HG03064 (cell line): ENCODE data around the gene MTMR3.

Experiments used
- ATAC-seq: cut with Tn5 transposase; IDR thresholded peaks from one replicate; pipeline ENCODE4 v1.9.1; 2021; ENCODE audit warnings: low read depth; ENCODE audit not compliant: unreplicated experiment

The MTMR3 gene

DNA sequence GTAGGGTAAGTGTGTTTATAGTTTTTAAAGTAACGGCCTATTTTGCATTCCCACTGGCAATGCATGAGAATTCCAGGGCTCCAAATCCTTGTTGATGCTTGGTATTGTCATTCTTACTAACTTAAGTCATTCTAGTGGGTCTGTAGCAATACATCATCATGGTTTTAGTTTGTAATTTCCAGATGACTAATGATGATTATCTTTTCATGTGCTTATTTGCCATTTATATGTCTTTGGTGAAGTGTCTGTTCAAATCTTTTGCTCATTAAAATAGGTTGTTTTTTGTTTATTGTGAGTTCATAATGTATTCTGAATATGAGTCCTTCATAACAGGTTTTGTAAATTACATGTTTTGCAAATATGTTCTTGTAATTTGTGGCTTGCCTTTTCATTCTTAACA is 31.2 kb downstream of the MTMR3 start:
- no peak for ATAC-seq

- no peak for ATAC-seq
Measured at GRCh38 chr22:29914991-29915533, 32.1 kb downstream of the MTMR3 start.

DNA sequence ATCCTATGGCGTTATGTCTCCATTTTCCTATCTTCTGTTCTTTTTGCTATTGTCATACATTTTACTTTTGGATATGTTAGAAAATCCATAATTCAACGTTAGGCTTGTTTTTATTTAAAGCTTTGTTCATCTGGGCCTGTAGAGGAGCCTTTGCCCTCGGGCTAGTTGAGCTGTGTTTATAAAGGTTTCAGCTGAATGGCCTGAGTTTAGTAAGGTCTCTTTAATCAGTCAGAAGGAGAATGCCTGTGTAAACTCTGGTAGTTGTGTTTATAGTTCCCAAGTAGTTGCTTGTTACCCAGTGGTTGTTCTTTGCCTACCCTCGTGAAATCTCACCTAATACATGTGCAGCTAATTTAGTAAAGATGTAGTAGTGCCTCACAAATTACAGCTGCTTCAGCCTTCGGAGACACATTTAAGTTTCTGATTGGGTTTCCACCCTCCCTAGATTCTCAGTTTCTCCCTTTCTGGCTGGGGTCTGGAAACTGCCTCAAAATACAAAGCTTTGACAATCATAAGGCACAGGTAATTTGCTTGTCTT is 33.1 kb downstream of the MTMR3 start:
- ATAC-seq: no peak

DNA sequence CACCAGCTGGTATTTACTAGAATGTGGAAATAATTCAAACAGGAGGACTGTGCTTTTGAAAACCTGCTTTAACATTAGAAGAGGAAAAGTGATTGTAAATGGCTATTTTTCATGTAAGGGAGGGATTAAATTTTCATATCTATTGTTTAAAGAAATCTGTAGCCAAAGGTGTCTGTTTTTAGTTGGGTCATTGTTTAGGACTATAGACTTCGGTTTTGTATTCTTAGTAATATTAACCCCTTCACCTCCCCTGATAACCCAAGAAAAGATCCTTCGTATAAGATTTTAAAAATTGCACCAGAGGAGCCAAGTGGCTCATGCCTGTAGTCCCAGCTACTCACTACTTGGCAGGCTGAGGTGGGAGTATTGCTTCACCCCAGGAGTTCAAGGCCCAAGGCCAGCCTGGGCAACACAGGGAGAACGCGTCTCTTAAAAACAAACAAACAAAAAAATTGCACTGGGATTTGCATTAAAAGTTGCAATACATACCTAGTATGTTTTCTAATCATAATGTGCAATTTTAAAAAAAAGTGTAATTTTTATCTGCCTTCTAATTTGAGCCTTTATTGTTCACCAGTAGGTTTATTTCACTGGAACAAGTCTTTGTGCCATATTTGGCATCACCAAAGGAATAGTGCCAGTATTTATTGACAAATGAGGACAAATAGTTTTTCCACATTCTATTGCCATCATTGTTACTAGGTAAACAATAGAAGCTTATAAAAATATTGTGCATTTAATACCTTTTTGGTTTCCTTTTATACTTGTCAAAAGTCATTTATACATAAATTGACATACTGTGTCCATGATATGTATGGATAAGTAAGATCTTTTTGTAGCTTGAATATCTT is 34.3 kb downstream of the MTMR3 start:
- ATAC-seq: no peak

DNA sequence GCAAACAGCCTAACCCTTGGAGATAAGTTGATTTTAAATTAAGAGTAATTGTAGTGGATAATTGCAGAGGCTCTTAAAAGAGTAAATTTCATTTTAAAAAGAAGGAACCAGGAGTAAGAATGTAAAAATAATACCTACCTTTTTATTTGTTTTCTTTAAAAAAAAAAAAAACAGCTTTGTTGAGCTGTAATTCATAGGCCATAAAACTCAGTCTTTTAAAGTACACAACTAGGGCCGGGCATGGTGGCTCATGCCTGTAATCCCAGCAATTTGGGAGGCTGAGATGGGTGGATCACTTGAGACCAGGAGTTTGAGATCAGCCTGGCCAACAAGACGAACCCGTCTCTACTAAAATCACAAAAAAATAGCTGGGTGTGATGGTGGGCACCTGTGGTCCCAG is 42.4 kb downstream of the MTMR3 start:
- no peak for ATAC-seq

GRCh38 chr22:29926057-29926456 is 43.1 kb downstream of the MTMR3 start:
- ATAC-seq: no peak

GRCh38 chr22:29932136-29932535 is 49.2 kb downstream of the MTMR3 start:
- no peak for ATAC-seq

DNA sequence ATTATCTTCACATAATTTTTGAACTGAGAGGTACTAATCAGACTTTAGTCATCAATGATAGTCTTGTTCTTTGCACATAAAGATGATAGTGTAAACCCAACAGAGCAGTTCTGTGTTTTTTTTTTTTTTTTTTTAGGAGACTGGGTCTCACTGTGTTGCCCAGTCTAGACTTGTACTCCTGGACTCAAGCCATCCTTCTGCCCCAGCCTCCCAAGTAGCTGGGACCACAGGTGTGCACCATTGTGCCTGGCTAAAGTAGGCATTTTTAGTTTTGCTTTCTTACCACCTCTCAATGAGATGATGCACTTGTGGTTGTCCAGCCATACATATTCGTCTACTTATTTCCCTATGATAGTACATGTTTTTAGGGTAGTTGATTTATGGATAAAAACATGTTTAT is 50.6 kb downstream of the MTMR3 start:
- ATAC-seq: no peak

- ATAC-seq: no peak
Measured at GRCh38 chr22:29934596-29934995, 51.6 kb downstream of the MTMR3 start.

DNA sequence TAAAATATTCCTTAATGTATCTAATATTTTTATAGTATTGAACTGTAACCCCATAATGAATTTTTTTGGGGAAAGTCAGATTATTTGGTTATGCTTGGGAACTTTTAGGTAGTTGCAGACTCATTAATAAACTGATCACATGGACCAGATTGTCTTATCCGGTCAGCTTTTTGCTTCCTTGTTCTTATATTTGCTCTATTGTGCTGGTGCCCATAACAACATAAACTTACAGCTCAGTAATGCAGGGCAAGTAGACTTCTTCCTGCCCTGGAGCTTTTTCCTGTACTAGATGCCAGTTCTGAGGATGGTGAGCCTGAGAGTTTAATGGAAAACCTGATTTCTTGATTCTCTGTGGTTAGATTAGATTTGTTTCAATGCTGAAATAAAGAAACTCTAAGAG is 53.2 kb downstream of the MTMR3 start:
- ATAC-seq: no peak

DNA sequence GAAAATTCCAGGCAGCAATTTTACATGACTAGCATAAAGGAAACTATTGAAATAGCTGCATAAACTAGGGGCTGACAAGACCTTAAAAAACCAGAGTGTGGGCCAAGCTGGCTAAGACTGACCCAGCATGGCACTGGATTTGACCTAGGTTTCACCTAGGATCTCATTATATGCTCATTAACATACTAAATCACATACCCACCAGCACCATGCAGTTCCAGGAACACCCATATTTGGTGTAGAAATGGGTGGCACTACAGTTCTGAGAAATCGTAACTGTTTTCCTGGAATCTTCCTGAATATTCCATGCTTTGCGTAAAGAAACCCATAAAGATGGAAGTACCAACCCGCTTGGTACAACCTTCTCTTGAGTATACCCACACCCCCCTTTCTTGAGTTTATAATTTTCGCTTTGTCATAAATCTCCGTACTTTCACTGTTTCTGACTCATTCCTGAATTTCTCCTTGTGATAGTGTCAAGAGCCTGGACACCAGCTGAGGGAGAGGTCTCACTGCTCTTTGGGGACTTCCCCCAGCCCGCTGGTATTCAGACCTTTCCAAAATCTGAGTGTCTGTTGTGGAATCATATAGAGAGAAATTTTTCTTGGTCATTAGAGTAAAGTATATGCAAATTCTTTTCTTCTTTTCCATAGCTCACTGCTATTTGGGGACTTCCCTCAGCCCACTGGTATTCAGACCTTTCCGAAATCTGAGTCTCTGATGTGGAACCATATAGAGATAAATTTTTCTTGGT is 55.1 kb downstream of the MTMR3 start:
- ATAC-seq: no peak

GRCh38 chr22:29940526-29940925 is 57.6 kb downstream of the MTMR3 start:
- no peak for ATAC-seq

DNA sequence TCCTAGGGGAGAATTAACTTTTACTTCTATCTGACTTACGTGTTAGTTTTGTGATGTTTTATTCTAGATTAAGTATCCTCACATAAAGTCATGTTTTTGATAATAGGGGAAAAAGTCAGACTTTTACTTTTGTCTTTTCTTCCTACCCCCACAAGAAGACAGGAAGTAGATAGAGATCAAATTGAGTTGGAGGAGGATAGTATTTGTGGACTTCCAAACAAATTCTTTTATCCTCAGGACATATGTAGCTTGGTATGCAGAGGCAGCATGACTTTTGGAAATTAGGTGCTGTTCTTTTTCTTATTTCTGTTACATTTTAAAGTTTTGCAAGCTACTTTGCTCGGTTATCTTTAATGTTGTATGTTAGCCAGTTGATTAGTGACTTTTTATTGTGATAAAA is 61.4 kb downstream of the MTMR3 start:
- ATAC-seq: no peak

- ATAC-seq: no peak
Measured at GRCh38 chr22:29945435-29945834, 62.5 kb downstream of the MTMR3 start.

DNA sequence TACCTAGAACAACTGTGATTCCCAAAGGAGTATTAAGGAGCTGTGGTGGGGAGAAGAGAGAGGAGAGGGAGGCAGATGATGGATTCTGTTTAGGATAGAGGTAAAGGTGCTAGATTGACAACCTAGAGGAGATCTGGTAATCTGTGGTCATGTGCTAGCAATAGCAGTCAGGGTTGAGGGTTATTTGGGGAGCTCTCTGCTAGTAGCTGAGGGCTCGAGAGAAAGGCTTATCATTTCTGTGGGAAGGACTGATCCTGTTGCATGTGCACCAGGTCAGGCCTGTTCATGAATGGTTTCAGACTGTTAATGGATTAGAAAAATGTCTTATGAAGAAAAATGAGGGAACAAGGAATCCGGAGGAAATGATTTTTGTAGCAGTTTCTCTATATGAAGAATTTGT is 63.2 kb downstream of the MTMR3 start:
- no peak for ATAC-seq

DNA sequence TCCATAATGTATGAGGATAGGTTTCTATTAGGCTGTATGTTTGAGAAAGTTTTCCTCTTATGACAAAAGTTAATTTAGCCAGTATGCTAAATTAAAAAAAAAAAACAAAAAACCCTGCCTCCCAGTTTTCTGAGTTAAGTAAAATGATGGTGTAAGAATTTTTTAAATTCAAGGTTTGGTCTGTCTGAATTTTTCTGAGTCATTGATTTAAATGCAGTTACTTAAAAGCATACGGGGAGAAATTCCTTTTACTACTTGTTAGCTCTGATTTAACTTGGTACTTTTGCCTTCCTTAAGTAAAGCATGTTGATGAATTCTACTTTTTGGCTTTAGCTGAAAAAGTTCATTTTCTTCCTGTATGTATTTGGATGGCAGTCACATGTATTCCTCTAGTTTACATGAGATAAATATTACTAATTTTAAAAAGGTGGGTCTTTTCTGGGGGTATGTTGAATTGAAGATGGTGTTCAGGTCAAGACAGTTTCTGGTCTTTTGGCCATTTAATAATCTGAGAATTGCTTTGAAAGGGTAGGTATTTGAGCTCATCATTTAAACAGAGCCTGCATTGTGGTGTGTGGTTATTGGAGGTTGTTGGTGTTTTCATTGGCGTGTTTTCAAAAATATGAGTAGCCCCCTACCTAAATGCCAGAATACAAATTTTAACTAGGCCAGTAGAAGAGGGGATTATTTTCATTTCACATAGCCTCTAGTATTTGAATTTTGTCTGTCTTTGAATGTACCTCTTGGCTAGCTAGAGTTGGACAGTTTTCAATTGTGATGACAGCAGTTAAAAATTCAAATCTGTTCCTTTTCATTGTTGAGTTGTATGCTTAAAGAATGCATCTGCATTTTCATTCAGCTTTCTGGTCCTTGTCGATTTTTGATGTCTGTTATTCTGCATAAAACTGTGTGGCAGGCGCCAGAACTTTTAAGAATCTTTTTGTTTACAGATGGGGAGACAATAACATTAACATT is 64.7 kb downstream of the MTMR3 start:
- no peak for ATAC-seq

- no peak for ATAC-seq
Measured at GRCh38 chr22:29948385-29948769, 65.4 kb downstream of the MTMR3 start.

GRCh38 chr22:29949872-29950271 is 66.9 kb downstream of the MTMR3 start:
- no peak for ATAC-seq

DNA sequence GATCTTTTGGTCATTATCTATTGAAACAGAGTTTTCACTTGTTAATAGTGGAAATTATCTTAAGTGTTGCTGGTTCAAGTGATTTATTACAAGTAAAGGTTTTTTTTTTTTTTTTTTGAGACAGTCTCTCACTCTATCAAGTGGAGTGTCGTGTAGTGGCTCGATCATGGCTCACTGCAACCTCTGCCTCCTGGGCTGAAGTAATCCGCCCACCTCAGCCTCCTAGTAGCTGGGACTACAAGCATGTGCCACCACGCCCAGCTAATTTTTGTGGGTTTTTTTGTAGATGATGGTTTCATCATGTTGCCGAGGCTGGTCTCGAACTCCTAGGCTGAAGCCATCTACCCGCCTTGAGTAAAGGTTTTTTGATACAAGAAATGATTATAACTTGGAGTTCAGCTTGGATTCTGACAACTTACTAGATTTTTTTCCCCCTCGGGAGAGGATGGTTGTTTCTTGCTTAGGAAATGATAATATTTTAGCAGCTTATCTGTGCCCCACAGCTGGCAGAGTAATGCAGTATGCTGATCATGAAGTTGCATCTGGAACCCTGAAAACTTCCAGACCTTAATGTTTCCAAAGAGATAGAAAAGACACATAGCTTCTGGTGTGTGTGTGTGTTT is 68.9 kb downstream of the MTMR3 start:
- ATAC-seq: no peak
